Peyer's patch (tissue), 4 donors: ENCODE data around the gene MAST4.

Source experiments
- CTCF ChIP-seq, 6 experiments: fragments of 450-650 bp in 4 of 6; fragments of 200-600 bp in 2 of 6; sonication (generic) in 1 of 6; IDR thresholded peaks; one replicate each; pipeline ENCODE4 v1.5.1; 2017 to 2019; ENCODE audit warnings: antibody characterized with exemption in 6 of 6, mild to moderate bottlenecking in 3 of 6, moderate library complexity in 1 of 6
- POLR2A ChIP-seq, 2 donors: fragments of 450-650 bp; IDR thresholded peaks; one replicate each; pipeline ENCODE4 v1.5.1; 2017; ENCODE audit warnings: antibody characterized with exemption in 2 of 2, mild to moderate bottlenecking in 2 of 2, moderate library complexity in 2 of 2

- TF ChIP-seq POLR2A (IDR thresholded peaks at IDR 0.05) (no peak), CTCF (IDR thresholded peaks at IDR 0.05) (no peak)
Measured at GRCh38 chr5:66621146-66621545, 25.0 kb downstream of the MAST4 start.
